ENCODE results near the gene EHBP1. TPM values are rescaled to one million over a fixed set of nuclear protein-coding genes. Genes with fewer than 3 reads are reported as not detected.

EHBP1 gene
- total RNA-seq, 2 donors from 2014 or later, result 34.6 to 49.8 TPM

DNA sequence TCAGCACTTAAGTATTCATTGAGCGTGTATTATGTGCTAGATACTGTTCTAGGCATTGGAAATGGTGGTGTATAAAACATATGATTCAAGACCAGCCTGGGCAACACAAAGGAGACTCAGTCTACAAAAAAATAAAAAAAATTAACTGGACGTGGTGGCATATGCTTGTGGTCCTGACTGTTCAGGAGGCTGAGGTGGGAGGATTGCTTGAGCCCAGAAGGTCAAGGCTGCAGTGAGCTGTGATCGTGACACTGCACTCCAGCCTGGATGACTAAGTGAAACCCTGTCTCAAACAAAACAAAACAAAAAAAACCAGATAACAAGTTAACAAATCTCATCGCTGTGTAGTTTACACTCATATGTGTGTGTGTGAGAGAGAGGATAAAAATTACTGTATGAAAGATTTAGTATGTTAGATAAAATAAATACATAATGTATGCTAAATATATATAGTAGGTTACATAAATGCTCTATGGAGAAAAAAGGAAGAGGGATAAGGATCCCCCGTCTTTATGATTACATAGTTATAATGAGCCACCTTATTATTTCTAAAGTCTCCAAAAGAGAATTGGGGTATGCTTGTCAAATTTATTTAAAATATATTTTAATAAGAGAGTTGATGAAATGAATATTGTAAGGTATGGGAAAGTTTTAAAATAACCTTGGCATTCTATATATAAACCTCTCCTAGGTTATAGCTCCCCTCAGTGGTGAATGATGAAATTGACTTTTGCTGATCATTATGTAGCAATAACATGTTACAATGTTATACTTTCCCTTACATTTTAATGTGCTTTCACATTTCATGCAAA is 69.2 kb downstream of the EHBP1 start:
- H3K4me1 ChIP-seq (ENCODE audit: control insufficient read depth, insufficient read depth, low read length), result no peaks in the 10 kb centered on the region
- H3K4me3 ChIP-seq (ENCODE audit: low read length), result no peak overlapping the region
- H3K9ac ChIP-seq (ENCODE audit: extremely low read depth, low read length, poor library complexity, severe bottlenecking), result no peak overlapping the region
- H3K27me3 Mint-ChIP-seq (ENCODE audit: insufficient read depth), result no peaks in the 10 kb centered on the region
- no peaks in the 10 kb centered on the region for H3K4me1 Mint-ChIP-seq
- H3K9me3 ChIP-seq (ENCODE audit: control insufficient read depth, low read length), result peaks cover 10% of the 10 kb centered on the region
- peaks cover 3% of the 10 kb centered on the region for H3K36me3 ChIP-seq (ENCODE audit: control insufficient read depth, insufficient read depth, low read length)
- no peaks in the 10 kb centered on the region for H3K27me3 ChIP-seq (ENCODE audit: control insufficient read depth, insufficient read depth, low read length, poor library complexity, severe bottlenecking)
- peak; percentile 44 for DNase-seq
- 77 to 81% methylated on average over 3 to 5 of the region's 5 CpGs for WGBS, 2 experiments (ENCODE audit: insufficient coverage in 1 of 2, insufficient read length in 1 of 2)
- H3K36me3 Mint-ChIP-seq (ENCODE audit: low read depth), result peaks cover 6% of the 10 kb centered on the region
- peaks cover 10% of the 10 kb centered on the region for H3K9me3 Mint-ChIP-seq
- H3K27ac Mint-ChIP-seq, result peak overlapping the region; percentile 18
- H3K4me3 Mint-ChIP-seq, result no peak overlapping the region
- peak; percentile 88 for TF ChIP-seq CTCF (conservative IDR thresholded peaks at IDR 0.05)
- H3K27ac ChIP-seq (ENCODE audit: low read depth, low read length), result no peak overlapping the region

- Histone ChIP-seq H3K9me3 (ENCODE audit: control insufficient read depth, low read length) (peaks cover 4% of the 10 kb centered on the region), H3K4me1 (ENCODE audit: control insufficient read depth, insufficient read depth, low read length) (no peaks in the 10 kb centered on the region), H3K36me3 (ENCODE audit: control insufficient read depth, insufficient read depth, low read length) (peaks cover 3% of the 10 kb centered on the region), H3K9ac (ENCODE audit: extremely low read depth, low read length, poor library complexity, severe bottlenecking) (no peak overlapping the region), H3K4me3 (ENCODE audit: low read length) (no peak overlapping the region), H3K27me3 (ENCODE audit: control insufficient read depth, insufficient read depth, low read length, poor library complexity, severe bottlenecking) (no peaks in the 10 kb centered on the region), H3K27ac (ENCODE audit: low read depth, low read length) (no peak overlapping the region)
- DNase-seq, result no peak
- no peak overlapping the region for H3K27ac Mint-ChIP-seq
- H3K4me1 Mint-ChIP-seq, result no peaks in the 10 kb centered on the region
- TF ChIP-seq CTCF (conservative IDR thresholded peaks at IDR 0.05), result peak; percentile 11
- H3K36me3 Mint-ChIP-seq (ENCODE audit: low read depth), result peaks cover under 1% of the 10 kb centered on the region
- H3K4me3 Mint-ChIP-seq, result no peak overlapping the region
- no peaks in the 10 kb centered on the region for H3K27me3 Mint-ChIP-seq (ENCODE audit: insufficient read depth)
- 0% methylated on average over 1 of the region's 2 CpGs; no CpG with 5 or more reads in 1 of the 2 experiments for WGBS, 2 experiments (ENCODE audit: insufficient coverage in 1 of 2, insufficient read length in 1 of 2)
- peaks cover 4% of the 10 kb centered on the region for H3K9me3 Mint-ChIP-seq
These were observed 69.8 kb downstream of the EHBP1 start for GRCh38 chr2:62775367-62775668.

- Histone ChIP-seq H3K27me3 (ENCODE audit: control insufficient read depth, insufficient read depth, low read length, poor library complexity, severe bottlenecking) (no peaks in the 10 kb centered on the region), H3K9me3 (ENCODE audit: control insufficient read depth, low read length) (peaks cover 15% of the 10 kb centered on the region), H3K9ac (ENCODE audit: extremely low read depth, low read length, poor library complexity, severe bottlenecking) (no peak overlapping the region), H3K4me3 (ENCODE audit: low read length) (no peak overlapping the region), H3K36me3 (ENCODE audit: control insufficient read depth, insufficient read depth, low read length) (no peaks in the 10 kb centered on the region), H3K27ac (ENCODE audit: low read depth, low read length) (no peak overlapping the region), H3K4me1 (ENCODE audit: control insufficient read depth, insufficient read depth, low read length) (no peaks in the 10 kb centered on the region)
- no peak for TF ChIP-seq CTCF (conservative IDR thresholded peaks at IDR 0.05)
- DNase-seq, result no peak
- Mint-ChIP-seq H3K27ac (no peak overlapping the region), H3K4me3 (no peak overlapping the region), H3K27me3 (ENCODE audit: insufficient read depth) (no peaks in the 10 kb centered on the region), H3K36me3 (ENCODE audit: low read depth) (peaks cover 10% of the 10 kb centered on the region), H3K4me1 (no peaks in the 10 kb centered on the region), H3K9me3 (peaks cover 11% of the 10 kb centered on the region)
These were observed 78.2 kb downstream of the EHBP1 start for GRCh38 chr2:62783679-62784078.

Data from endodermal cell (in vitro differentiated cells).